ENCODE results near the gene TAP2.
"Not testable (repeated sequence)": the region's sequence is repeated elsewhere in the genome, so short reads cannot be mapped to it uniquely, and the experiment has no call there.

TAP2 gene

DNA sequence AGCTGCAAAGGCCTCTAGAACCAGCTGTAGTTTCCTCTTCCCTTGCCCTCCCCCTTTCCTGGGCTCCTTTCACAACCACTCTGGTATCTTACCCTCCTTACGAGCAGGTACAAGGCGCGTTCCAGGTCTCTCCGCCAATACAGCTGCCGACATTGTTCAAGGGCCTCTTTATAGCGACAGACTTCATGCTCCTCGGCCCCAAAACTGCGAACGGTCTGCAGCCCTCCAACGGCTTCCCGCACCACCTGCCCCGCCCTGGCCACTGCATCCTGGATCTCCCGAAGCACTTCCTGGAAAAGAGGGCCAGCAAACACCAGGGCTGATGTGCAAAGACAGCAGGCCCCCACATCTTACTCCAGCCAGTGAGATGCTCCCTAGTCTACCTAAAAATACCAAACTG, 6.0 kb downstream of the TAP2 start:
- DNase-seq, result no peak

DNA sequence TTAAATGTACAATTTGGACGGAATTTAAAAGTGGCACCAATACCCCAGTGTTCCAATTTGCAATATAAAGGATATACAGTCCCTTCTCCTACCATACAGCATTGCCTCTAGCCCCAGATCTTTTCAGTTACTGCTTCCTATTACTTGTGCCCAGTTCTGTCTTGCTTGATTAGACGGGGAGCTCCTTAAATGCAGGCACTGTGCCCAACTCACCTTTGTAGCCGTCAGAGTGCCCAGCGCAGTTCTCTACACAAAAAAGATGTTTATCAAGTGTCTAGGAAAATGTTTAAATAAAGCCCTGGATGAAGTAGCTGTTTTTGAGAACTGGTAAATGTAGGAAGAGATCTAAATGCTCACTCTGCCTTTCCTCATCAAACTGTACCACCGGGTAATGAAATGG, 7.6 kb downstream of the TAP2 start:
- no peak for DNase-seq

DNA sequence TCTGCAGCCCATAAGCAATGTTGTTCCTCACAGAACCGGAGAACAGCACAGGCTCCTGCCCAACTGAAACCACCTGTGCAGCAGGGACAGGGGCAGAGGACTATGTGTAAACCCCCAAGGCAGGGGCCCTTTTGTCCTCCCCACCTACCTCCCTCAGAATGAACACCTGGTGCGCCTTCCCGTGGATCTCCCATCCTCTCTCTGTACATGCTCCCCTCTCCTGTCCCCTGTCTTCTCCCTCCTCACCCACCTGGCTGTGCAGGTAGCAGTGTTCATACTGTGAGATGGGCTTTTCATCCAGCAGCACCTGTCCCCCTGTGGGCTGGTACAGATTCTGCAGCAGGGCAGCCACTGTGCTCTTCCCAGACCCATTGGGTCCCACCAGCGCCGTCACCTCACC, 8.5 kb downstream of the TAP2 start:
- DNase-seq, result no peak

DNA sequence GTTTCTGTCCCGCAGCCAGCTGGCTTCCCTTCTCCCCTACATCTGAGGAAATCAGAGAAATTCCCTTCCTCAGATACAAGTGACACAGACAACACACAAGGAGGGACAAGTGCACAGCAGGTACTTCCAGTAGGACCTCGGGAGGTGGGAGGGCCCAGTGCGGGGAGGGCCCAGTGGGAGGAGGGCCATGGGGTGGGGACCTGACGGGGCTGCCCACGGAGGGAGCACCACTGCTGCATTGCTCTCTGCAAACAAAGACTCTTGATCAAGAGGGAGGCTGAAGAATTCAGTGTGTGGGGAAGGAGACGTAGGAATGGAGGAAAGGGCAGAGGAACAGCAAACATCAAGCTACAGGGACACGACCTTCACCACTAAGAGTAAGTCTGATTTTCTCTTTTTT, 9.0 kb downstream of the TAP2 start:
- DNase-seq, result no peak

DNA sequence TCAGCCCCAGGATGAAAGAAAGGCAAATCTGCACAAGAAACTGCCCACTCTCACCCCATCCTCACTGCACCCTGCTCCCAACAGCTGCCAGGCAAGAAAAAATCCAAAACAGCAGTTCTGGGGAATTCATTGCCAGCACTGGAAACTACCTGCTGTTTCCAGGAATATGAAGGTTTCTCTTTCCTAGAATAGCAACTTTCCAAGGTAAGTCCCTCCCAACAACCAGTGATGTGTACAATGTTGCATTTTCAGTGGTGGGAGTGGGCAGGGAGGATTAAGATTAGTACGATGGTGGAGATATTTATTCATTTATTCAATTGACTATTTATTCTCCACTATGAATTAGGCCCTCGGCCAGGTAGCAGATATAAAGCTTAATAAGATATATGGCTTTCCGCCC, 11.5 kb downstream of the TAP2 start:
- DNase-seq, result no peak

DNA sequence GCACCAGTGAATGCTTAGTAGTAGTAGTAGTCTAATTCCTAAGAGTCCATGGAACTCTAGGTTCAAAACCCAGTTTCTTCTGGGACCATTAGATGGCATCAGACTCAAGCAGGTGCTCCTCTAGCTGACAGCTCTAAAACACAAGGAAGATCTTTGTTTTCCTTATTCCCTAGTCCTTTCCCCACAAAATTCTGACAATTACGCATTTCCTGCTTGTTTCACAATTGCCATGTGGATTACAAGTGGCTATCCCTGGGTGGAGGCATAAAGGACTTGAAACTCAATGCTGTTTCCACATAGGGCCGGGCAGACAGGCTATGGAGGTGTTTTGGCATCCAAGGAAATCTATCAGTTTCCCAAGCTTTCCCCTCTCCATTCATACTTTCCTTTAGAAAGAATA, 12.6 kb downstream of the TAP2 start:
- DNase-seq, result peak in 1 of 2 donors; percentile 35

DNA sequence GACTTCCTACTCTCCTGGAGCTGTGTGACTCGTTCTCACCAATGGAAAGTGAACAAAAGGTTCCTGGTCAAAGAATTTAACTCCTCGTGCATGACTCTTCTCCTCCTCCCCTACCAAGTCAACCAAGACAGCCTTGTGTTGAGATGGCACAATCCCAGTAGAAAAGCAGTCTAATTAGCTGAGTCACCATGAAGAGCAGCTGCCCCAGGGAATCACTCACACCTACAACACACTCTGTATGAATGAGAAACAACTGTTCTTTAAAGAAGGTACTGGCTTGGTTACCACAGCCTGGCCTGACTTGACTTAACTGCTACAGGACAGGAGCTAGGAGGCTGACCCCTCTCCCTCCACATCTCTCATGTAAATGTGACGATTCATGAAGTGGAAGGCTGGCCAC, 18.8 kb downstream of the TAP2 start:
- DNase-seq, result no peak

DNA sequence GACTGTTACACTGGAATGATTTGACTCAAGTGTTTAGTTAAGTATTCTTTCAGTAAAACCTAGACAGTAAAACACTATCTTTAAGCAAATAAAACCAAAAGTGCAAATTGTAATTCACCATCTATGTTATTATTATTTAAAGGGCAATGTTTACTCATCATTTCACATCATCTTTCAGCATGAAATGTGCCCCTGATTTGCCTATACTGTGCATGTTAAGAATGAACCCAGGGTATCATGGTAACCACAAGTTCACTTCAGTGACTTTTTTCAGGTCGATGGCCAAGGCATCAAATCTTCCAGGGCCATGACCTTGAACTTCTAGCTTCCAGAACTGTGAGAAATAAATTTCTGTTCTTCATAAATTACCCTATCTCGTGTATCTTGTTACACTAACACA, 19.7 kb downstream of the TAP2 start:
- no peak for DNase-seq

DNA sequence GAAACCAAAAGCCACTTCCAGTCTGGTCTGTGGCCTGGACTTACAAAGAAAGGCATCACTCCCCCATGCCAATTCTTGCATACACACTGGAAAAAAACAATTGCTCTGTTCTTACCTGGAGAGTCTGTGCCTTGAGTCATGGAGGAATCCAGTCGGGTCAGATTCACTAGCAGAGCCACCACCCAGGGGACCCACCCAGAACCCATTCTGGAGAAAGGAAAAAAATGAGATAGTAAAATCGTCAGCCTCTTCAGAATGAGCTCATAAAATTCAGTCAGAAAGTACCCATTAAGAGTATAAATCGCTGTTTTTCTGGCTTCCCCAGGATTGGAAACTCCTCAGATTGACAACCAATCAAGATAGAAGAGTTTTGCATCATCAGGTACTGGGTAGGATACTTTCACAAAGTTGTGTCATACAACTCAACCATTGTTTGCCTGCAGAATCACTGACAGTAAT, 21.8 kb downstream of the TAP2 start, which contains the start of gene HLA-DOB:
Gene HLA-DOB, minus strand, starts transcription at position 257 of the 459 bp plus-strand sequence. Its CDS starts 51 bp downstream, at position 206.
- DNase-seq, result peak in 1 of 2 donors; percentile 62

DNA sequence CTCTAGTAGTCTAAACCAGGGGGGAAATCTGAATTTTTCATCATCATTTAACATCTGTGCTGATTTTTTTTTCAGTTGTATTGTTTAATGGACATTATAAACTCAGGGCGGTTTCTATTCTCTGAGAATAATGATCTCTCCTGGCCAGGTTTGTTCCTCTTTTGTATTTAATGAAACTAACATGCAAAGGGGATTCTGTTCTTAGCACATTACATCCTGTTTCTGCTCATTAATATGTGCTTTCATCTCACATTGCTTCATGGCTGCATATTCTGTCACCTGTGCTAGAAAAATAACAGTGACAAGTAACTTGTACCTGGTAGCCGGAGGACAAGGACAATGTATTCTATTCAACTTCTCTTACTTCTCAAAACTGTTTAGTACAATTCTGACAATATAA, 22.5 kb downstream of the TAP2 start:
- no peak for DNase-seq

DNA sequence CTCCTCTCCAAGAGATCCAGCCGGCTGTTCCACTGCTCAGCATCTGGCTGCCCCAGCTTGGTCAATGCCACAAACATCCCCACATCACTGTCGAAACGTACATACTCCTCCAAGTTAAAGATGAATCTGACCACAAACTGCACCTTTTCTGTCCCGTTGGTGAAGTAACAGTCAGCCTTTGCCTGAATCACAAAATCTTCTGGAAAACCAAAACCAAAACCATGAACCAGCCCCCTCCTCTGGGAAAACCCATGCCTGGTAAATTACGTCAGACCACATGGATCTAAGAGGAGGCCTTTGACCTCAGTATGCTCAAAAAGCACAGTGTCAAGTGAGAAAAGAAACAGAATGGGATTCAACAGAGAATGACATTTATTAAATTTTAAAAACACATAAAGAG, 23.4 kb downstream of the TAP2 start:
- DNase-seq, result no peak

DNA sequence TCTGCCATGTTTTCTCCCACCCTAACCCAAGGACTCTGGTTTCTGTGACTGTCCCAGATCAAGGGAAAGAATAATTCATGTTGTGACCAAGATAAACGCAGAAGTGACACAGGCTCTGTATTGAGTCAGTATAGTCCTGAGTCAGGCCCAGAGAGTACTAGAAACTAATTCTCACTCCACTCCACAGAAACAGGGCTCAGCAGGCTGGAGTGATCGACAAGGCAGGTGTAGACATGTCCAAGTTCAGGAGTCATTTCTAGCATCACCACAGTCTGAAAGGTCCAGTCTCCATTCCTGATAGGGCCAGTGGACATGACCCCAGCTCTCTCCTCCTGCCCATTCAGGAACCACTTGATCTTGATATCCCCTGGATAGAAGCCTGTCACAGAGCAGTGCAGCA, 24.4 kb downstream of the TAP2 start:
- DNase-seq, result no peak

DNA sequence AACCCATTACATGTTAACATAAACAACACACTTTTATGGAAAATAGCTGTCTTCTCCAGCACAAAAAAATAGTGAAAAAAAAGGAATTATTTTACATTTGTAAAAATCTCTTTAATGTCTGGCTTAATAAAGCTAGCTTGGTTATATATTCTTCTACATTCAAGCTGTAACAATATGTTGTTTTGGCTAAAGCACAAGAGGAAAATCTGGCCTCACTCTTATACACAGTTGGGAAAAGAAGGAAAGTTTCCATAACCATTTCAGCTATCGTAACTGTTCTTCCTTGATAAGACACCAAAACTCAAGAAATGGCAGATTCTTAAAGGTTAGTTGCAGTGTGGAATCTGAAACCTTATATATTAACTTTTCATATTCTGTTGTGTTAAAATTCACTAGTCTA, 29.4 kb downstream of the TAP2 start:
- no peak for DNase-seq

DNA sequence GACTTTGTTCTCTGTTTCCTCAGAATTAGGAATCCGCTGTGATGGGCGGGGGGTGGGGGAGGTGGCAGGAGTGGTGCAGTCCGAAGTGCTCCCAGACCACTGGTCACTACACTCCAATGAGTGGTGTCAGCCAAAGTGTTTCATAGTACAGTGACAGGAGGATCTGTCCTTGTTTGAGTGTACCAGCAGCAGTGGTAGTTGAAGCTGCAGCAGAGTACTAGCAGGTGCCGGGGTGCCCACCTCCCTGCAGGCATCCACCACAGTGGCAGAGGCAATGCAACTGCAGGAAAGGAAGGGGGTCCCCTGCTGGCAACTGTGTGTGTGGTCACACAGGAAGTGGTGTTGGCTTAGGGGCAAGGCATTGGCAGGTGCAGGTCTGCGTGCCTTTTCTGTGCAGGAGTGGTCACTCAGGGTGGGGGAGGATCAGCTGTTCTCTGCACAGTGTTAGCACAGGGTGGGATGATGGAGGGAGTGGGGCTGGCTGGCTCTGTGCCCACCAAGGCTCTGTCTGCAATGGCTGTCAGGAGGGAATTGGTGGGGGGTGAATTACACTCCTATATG, 31.4 kb downstream of the TAP2 start:
- no peak for DNase-seq

DNA sequence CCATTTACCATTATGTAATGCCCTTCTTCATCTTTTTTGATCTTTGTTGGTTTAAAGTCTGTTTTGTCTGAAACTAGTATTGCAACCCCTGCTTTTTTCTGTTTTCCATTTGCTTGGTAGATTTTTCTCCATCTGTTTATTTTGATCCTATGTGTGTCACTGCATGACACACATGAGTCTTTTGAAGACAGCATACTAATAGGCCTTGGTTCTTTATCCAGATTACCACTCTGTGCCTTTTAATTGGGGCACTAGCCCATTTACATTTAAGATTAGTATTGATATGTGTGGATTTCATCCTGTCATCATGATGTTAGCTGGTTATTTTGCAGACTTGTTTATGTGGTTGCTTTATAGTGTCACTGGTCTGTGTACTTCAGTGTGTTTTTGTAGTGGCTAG, 33.1 kb downstream of the TAP2 start:
- DNase-seq, result not testable (repeated sequence)

DNA sequence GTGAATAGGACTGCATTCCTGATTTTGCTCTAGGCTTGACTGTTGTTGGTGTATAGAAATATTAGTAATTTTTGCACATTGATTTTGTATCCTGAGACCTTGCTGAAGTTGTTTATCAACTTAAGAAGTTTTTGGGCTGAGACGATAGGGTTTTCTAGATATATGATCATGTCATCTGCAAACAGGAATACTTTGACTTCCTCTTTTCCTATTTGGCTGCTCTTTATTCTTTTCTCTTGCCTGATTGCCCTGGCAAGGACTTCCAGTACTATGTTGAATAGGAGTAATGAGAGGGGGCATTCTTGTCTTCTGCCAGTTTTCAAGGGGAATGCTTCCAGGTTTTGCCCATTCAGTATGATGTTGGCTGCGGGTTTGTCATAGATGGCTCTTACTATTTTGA, 35.1 kb downstream of the TAP2 start:
- no peak for DNase-seq

DNA sequence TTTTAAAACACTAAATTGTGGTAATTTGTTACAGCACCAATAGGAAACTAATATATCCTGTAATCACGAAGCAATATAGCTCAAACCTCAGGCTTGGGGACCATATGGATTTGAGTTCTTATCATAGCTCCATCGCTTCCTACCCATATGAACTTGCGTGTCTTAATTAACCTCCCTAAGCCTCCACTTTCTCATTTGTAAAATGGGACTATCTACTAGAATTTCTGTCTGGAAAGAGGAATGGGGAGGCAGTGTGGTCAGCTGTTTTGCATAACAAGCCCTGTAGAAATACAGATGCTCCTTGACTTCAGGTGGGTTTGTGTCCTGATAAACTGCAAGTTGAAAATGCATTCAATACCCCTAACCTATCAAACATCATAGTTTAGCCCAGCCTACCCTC, 38.8 kb downstream of the TAP2 start:
- DNase-seq, result no peak

DNA sequence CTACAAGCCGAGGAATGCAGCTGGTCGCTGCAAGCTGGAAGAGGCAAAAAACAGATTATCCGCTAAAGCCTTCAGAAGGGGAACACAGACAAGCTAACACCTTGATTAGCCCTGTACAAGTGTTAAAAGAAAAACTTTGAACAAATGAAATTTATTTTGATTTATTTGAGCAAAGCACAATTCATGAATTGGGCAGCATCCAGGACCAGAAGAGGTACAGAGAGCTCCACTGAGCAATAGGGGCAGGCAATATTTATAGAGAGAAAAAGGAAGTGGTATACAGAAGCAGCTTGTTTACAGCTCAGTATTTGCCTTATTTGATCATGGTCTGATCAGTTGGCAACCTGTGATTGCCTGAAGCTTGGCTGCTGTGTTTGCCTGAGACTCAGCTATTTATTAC, 39.4 kb downstream of the TAP2 start:
- DNase-seq, result no peak

DNA sequence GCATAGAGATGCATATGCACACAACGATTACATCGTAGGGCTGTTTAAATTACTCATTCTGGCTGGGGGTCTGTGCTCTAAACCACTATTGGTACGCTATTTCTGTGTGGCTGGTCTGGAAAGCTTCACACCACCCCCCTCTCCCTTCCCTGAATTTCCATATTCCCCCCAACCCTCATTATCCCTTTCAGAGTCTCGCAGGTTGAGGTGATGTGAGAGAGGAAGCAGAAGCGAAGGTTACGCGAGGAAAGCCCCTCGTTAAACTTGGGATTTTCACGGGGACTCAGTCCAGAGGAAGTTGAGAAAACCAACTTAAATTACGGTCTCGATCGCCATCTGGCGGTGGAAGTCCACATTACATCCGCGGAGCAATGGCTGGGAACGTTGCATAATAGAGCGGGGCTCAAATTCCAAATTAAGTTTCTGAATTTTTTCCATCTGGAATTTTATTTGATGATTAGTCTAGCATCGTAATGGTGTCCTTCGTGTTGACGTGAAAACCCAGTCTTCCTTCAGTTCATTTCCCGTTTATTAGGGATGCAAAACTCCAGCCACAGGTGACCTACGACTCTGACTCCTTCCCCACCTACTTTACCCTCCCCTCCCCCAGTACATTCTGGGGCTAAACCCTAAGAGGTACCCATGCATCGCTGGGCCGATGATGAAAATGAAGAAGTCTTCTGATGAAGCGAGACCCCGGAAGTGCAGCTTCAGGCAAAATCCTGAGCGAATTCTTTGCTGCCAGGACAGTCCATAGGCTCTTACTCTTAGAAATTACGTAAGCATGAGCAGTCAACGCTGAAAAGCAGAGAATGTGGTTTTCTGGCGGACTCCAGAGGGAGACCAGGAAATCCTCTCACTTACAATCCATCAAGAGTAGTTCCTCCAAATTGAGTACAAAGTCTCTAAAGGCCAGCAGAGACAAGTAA, 41.4 kb downstream of the TAP2 start:
- DNase-seq, result peak; percentile 88 to 90

DNA sequence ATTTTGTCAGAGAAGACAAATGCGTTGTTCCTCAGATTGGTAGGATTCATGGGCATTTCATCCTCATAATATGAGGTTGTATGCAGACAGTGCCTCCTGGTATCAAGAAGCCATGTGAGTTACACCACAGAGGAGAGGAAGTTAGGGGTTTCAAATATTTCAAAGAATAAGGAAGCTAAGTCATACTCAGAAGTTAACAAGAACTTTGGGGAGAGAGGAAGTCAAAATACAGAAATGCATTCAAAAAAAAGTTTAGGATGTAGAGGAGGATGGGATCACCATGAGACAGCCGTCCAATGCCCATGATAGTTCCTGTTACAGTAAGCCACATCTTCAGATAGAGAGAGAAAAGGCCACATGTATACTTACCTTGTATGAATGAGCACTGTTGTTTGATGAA, 44.0 kb downstream of the TAP2 start:
- peak; percentile 83 to 97 for DNase-seq

DNA sequence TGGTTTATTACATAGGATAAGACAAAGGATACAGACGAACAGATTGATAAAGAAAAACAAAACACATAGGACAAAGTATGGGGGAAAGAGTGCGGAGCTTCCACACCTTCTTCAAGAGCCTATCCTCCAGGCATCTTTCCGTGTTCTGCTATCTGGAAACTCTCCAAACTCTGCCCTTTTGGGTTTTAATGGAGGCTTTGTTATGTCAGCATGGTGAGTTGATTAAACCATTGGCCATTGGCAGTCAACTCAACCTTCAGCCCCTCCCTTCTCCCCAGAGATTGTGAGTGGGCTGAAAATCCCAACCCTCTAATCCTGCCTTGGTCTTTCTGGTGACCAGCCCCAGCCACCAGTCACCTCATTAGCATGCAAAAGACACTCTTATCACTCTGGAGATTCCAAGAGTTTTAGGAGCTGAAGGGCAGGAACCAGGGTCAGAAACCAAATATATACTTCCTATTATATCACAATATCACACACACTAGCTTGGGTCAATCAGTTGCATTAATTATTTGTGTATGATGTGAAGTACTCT, 45.6 kb downstream of the TAP2 start:
- DNase-seq, result no peak

DNA sequence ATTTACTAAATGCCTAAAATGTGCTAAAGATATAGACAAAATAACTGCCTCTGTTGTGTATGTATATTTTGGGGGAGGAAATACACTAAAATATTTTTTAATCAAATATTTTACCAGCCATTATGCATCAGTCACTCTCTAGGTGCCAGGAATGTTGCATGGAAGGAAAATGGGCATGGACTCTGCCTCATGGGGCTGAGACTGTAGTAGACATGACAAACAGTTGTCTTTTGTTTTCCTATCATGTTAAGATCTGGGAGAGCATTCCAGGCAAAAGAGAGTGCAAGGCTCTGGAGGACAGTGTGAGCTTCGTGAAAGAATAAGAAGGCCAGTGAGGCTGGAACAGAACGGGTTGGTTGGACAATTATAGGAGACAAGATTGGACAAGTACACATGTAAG, 48.2 kb downstream of the TAP2 start:
- no peak for DNase-seq

Measured in inflammatory macrophage (primary cell).